GM19328 (cell line): Measurements from ENCODE around the gene FTSJ1.

ENCODE experiments used
- ATAC-seq: cut with Tn5 transposase; IDR thresholded peaks from one replicate; pipeline ENCODE4 v1.9.1; 2021; ENCODE audit warnings: mild to moderate bottlenecking, moderate library complexity; ENCODE audit not compliant: unreplicated experiment

FTSJ1 gene

GRCh38 chrX:48470110-48470832 is 5.7 kb upstream of the FTSJ1 start, which contains the start of gene SLC38A5:
TSS of gene SLC38A5 (minus strand) at chrX:48470260. CDS start at chrX:48467924, 2,336 bp downstream.
- ATAC-seq = no peak

GRCh38 chrX:48470833-48471118 is 5.2 kb upstream of the FTSJ1 start:
- no peak for ATAC-seq

- no peak for ATAC-seq
Observed at GRCh38 chrX:48471504-48471903, 4.5 kb upstream of the FTSJ1 start.

DNA sequence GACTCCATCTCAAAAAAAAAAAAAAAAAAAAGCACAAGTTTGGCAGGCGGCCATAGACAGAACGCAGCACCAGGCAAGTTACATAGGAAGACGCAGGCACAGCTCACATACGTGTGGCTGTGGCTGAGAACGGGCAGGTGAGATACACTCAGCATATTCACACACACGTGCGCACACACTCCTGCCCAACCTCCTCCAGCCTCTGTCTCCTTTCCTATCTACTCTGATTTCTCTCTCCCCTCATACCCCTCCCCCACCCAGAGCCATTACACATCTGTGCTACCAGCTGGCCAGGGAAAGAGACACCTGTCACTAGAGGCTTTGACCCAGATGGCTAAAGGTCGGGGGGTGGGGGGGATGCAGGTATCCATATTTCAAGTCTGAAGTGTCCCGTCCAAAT is 3.8 kb upstream of the FTSJ1 start:
- no peak for ATAC-seq

DNA sequence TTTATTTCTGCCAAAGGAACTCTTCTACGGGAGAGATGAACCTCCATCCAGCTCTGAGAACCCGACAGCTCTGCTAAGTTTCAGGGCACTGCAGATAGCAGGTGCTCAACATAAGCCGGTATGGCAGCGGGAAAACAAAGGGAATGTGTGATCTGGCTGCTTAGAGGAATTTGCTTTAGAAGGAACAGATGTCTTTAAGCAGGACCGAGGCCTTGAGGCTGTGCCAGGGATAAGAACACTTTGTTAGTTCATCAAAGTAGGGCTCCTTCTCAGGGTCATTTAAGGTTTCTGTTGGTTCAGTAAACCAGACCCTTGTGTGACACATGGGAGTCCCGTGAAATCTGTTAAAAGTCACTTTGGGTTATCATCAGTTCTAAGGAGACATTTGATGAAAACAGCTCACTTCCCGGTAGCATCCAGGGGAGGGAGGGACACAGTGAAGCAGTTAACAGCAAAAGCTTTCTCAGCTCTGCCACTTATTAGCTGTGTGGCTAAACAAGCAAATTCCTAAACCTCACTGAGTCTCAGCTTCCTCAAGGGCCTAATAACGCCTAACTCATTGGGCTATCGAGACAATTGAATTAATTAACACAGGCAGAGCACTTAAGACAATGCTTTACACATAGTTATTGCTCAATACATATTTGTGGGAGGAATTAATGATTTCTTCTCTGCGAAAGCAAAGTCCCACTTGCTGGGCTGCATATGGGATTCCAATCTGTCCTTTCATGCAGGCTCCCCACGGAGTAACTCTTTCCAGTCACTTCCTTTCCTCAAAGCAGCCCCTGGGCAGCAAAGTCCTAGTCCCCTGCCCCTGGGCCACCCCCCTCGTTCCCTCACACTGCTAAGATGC is 2.9 kb upstream of the FTSJ1 start:
- no peak for ATAC-seq

DNA sequence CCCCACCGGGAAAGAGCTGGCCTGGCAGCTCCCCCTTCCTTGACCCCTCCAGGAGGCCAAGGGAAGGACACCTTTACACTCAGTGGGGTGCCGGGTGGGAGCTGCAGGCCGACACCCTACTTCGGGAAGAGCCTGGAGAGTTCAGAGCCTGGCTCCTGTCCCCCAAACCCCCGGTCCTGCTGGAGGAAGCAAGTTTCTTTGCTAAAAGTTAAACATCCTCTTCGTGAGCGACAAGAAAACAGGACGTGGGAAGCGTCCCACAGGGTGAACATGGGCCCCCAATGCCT is 2.4 kb upstream of the FTSJ1 start:
- ATAC-seq = no peak

- ATAC-seq = no peak
Observed at GRCh38 chrX:48474127-48474526, 1.9 kb upstream of the FTSJ1 start.

DNA sequence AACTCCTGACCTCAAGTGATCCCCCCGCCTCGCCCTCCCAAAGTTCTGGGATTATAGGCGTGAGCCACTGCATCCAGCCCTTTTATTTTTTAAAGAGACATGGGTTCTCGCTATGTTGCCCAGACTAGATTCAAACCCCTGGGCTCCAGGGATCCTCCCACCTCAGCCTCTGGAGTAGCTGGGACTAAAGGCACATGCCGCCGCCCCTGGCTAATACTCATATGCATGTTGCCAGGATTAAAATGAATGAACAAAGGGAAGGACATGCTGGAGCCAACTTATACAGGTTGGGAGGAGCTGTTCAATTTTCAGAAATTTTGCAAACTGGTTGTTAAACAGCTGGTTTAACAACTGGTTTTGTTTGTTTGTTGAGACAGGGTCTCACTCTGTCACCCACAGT is 1.4 kb upstream of the FTSJ1 start:
- ATAC-seq = no peak

GRCh38 chrX:48475296-48475695 is 703 bp upstream of the FTSJ1 start:
- ATAC-seq = no peak

- ATAC-seq = no peak
Observed at GRCh38 chrX:48476919-48477318, 920 bp downstream of the FTSJ1 start.

DNA sequence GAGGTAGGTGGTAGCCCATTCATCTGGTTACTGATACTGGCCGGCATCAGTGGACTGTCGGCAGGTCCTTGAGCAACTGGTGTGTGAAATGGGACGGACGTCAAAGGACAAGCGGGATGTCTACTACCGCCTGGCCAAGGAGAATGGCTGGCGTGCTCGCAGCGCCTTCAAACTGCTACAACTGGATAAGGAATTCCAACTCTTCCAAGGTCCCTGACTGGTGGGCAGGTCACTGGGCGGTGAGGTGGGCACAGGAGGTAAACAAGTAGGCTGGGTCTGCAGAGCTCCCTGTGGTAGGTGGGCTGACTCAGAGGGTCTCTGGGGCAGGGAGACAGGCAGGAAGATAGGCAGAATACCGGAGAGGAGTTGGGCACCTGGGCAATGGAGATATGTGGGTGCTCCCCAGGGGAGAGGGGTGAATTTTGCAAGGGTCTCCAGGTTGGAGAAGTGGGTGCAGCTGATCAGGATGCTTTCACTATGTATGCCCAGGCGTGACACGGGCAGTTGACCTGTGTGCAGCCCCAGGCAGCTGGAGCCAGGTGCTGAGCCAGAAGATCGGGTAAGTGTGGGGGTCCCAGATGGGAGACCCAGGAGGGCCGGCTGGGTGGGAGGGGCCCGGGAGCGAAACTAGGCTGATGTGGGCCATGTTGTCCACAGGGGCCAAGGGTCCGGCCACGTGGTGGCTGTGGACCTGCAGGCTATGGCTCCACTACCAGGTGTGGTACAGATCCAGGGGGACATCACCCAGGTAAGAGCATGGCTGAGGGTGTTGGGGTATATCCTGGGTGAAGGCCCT is 2.2 kb downstream of the FTSJ1 start:
- no peak for ATAC-seq

- ATAC-seq = no peak
Observed at GRCh38 chrX:48478806-48479205, 2.8 kb downstream of the FTSJ1 start.

DNA sequence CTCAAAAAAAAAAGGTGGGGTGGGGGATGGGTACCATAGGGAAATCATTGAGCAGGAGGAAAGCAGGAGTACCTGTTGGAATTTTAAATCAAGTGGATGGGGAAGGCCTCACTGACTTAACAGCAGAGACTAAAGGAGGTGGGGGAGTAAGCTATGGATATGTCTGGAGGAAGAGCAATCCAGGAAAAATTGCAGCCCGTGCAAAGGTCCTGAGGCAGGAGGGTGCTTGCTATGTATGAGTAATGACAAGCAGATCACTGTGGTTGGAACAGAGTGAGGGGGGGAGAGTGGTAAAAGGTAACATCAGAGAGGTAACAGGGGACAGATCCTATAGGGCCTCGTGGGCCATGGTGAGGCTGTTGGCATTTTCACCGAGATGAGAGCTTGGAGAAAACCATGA is 4.1 kb downstream of the FTSJ1 start:
- no peak for ATAC-seq

DNA sequence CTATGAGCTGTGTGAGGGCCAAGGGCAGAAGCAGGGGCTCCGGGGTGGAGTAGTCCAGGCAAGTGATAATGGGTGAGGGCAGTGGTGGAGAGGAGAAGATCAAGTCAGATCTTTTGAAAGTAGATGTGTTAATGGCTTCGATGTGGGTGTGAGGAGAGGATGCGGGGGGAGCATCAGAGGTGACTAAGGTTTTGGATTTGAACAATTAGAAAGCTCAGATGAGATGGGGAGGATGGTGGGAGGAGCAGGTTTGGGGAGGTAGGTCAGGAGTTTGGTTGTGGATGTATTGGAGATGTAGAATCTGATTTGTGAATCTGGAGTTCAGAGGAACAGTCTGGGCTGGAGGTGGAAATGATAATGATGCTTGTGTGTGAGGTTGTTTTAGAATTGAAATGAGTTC is 4.6 kb downstream of the FTSJ1 start:
- ATAC-seq = no peak

DNA sequence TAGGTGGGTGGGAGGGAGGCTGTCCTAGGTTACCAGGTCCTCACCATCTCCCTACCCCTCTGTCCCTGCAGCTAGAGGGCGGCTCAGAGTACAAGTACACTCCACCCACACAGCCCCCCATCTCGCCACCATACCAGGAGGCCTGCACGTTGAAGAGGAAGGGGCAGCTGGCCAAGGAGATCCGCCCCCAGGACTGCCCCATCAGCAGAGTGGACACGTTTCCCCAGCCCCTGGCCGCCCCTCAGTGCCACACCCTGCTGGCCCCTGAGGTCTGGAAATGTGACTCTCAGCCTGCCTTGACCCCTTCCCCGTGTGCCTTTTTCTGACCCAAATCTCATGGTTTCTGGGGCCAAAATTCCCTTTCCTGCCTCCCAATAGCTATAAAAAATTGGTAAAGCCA is 6.5 kb downstream of the FTSJ1 start:
- ATAC-seq = no peak

DNA sequence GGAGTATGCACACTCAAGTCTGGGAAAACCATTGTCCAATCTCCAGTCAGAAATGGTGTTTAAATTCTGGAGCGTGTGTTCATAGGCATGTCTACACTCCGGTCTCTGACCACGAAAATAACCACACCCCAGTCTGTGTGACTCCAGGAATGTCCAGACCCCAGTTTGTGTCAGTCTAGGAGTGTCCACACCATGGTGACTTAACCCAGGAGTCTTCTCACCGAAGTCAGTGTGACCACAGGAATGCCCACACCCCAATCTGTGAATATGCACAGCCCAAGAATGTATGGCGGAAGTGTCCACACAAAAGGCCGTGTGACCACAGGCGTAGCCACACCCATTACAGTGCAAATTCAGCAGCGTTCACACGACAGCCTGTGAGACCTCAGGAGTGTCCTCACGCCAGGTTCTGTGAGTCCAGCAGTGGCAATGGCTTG is 11.4 kb downstream of the FTSJ1 start:
- ATAC-seq = no peak

GRCh38 chrX:48488034-48488433 is 12.0 kb downstream of the FTSJ1 start:
- no peak for ATAC-seq

GRCh38 chrX:48489296-48489695 is 13.3 kb downstream of the FTSJ1 start:
- ATAC-seq = no peak

DNA sequence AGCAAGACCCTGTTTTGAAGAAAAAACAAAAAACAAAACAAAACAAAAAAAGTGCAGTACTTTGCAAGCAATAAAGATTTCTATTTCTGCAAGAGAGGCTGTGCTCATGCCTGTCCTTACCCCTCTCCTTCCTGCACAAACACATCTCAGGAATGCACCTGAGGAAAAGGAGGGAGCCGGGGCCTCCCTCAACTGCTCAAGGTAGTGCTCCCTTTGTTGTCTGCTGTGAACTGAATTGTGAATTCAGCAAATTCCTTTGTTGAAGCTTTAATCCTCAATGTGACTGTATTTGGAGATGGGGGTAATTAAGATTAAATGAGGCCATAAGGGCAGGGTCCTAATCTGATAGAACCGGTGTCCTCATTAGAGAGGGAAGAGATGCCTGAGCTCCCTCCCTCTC is 13.9 kb downstream of the FTSJ1 start:
- no peak for ATAC-seq

GRCh38 chrX:48490661-48491060 is 14.7 kb downstream of the FTSJ1 start:
- no peak for ATAC-seq

DNA sequence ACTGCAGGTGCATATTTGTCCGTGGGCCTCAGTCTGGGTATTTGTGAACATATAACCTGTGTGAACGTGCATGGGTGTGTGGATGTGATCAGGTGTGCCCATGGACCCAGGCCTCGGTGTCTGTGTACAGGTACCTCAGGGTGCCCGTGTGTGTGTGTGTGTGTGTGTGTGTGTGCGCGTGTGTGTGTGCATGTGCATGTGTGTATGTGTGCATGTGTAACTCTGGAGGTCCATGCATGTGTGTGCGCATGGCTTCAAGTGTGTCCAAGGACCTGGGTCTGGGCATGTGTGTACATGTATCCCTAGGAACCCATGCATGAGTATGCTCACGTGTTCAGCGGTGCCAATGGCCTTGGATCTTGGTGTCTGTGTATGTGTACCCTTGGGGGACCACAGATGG is 15.8 kb downstream of the FTSJ1 start:
- ATAC-seq = no peak
